ENCODE measurements around the gene ANKLE2. TPM values are rescaled to one million over a fixed set of nuclear protein-coding genes. Genes with fewer than 3 reads are reported as not detected.
"Not testable (repeated sequence)": the region's sequence is repeated elsewhere in the genome, so short reads cannot be mapped to it uniquely, and the experiment has no call there.

Gene ANKLE2
- 32.8 TPM for polyA plus RNA-seq (2013, experiment 1 of 2)
- polyA plus RNA-seq (2013, experiment 2 of 2) = 33.6 TPM

GRCh38 chr12:132761032-132761920 lies at the start of gene ANKLE2:
Gene ANKLE2, minus strand, starts transcription at chr12:132761832. Its CDS starts 34 bp downstream, at chr12:132761798.
- H2BK5ac ChIP-seq (ENCODE audit: low read depth, low read length, poor library complexity, severe bottlenecking) = peak within 1 kb of the TSS; percentile 99
- peak within 1 kb of the TSS; percentile 95 to 97 for H3K4ac ChIP-seq (ENCODE audit: low read depth in 1 of 2, low read length in 2 of 2)
- H3K27me3 ChIP-seq (ENCODE audit: control insufficient read depth in 1 of 2, insufficient read depth in 1 of 2, low read length in 2 of 2) = no peaks in the 10 kb centered on the region
- peak; percentile 88 for DNase-seq
- peak within 1 kb of the TSS; percentile 95 for H4K8ac ChIP-seq (ENCODE audit: low read length)
- WGBS = under 1% methylated on average over 48 of the region's 97 CpGs
- H3K9me3 ChIP-seq (ENCODE audit: control insufficient read depth, low read length) = no peaks in the 10 kb centered on the region
- peak within 1 kb of the TSS; percentile 99 for H3K27ac ChIP-seq (ENCODE audit: low read length, poor library complexity, severe bottlenecking)
- peaks cover 6% of the 10 kb centered on the region for H3K79me1 ChIP-seq (replicated peaks; ENCODE audit: low read length, poor library complexity, severe bottlenecking)
- H3K36me3 ChIP-seq (ENCODE audit: control insufficient read depth in 1 of 2, insufficient read depth in 2 of 2, low read depth in 1 of 2, low read length in 2 of 2) = peaks cover 21 to 29% of the 10 kb centered on the region in 2 experiments
- H3K4me1 ChIP-seq (ENCODE audit: control insufficient read depth, insufficient read depth, low read depth, low read length) = peaks cover 11% of the 10 kb centered on the region
- peak within 1 kb of the TSS in 1 of 2 experiments; percentile 49 for H2BK12ac ChIP-seq (ENCODE audit: low read length in 2 of 2)
- peak within 1 kb of the TSS; percentile 48 for H2BK15ac ChIP-seq (ENCODE audit: low read depth, poor library complexity, severe bottlenecking)
- peak within 1 kb of the TSS; percentile 79 to 96 for H3K23ac ChIP-seq (ENCODE audit: low read length in 2 of 2)
- H3K4me3 ChIP-seq (ENCODE audit: insufficient read depth in 1 of 2, low read depth in 1 of 2, low read length in 2 of 2) = peak within 1 kb of the TSS; percentile 92 to 96
- H4K91ac ChIP-seq (ENCODE audit: low read length) = peak within 1 kb of the TSS; percentile 93
- H3K14ac ChIP-seq (ENCODE audit: low read length in 2 of 2) = peak within 1 kb of the TSS; percentile 55 to 74
- H2AFZ ChIP-seq (ENCODE audit: low read depth, low read length) = peak within 1 kb of the TSS; percentile 62
- peak within 1 kb of the TSS; percentile 97 for H3K4me2 ChIP-seq (ENCODE audit: low read length, poor library complexity, severe bottlenecking)
- H2AK5ac ChIP-seq (ENCODE audit: low read length, severe bottlenecking) = peak within 1 kb of the TSS; percentile 95
- peak within 1 kb of the TSS; percentile 100 for H2BK120ac ChIP-seq (ENCODE audit: low read depth, low read length)
- H3K9ac ChIP-seq (ENCODE audit: low read length) = peak within 1 kb of the TSS; percentile 98
- peak within 1 kb of the TSS; percentile 95 to 96 for H3K18ac ChIP-seq (ENCODE audit: low read depth in 1 of 2, low read length in 2 of 2)

GRCh38 chr12:132809391-132809790 lies 47.8 kb upstream of the ANKLE2 start:
- not testable (repeated sequence) for H3K27me3 ChIP-seq (ENCODE audit: control insufficient read depth in 1 of 2, insufficient read depth in 1 of 2, low read length in 2 of 2); H4K91ac ChIP-seq (ENCODE audit: low read length)
- 73% methylated on average over 9 of the region's 13 CpGs for WGBS

DNA sequence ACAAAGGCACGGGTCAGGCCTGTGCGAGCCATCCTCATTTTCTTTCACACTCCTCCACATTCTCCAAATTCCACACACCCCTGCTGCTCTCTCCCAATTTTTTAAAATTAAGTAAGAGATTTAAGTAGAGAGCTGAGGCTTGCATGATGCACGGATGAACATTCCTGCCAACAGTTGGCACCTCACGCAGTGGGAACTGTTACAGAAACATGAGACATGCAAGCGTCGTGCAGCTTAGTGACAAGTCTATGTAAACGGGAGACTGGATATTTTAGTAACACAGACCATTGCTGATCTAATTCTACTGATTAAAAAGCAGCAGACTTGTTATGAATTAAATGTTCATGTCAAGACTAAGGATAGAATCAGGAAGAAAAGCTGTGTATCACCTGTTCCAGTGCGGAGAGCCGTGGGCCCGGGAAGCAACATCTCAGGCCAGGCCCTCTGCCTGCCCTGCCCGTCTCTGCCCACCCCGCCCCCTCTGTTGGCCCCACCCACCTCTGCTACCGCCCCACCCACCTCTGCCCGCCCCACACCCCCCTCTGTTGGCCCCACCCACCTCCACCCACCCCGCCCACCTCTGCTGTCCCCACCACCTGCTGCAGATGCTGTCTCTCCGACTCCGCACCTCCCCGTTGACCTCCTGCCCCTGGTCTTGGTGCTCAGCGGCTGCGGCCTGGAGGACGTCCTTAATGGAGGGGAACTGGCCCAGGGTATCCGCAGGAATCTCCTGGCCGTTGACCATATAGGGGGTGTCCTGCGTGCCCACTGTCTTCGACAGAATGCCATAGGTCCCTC lies 45.9 kb upstream of the ANKLE2 start:
- Histone ChIP-seq H3K4ac (ENCODE audit: low read depth in 1 of 2, low read length in 2 of 2) (no peak overlapping the region), H3K9ac (ENCODE audit: low read length) (no peak overlapping the region), H2BK15ac (ENCODE audit: low read depth, poor library complexity, severe bottlenecking) (no peak overlapping the region), H4K91ac (ENCODE audit: low read length) (no peak overlapping the region), H3K9me3 (ENCODE audit: control insufficient read depth, low read length) (no peaks in the 10 kb centered on the region), H3K27ac (ENCODE audit: low read length, poor library complexity, severe bottlenecking) (no peak overlapping the region), H3K36me3 (ENCODE audit: control insufficient read depth in 1 of 2, insufficient read depth in 2 of 2, low read depth in 1 of 2, low read length in 2 of 2) (peaks cover 79 to 86% of the 10 kb centered on the region in 2 experiments), H3K79me1 (replicated peaks; ENCODE audit: low read length, poor library complexity, severe bottlenecking) (peaks cover 15% of the 10 kb centered on the region), H3K23ac (ENCODE audit: low read length in 2 of 2) (no peak overlapping the region), H2BK12ac (ENCODE audit: low read length in 2 of 2) (no peak overlapping the region), H2BK5ac (ENCODE audit: low read depth, low read length, poor library complexity, severe bottlenecking) (no peak overlapping the region), H2AFZ (ENCODE audit: low read depth, low read length) (no peak overlapping the region), H3K4me3 (ENCODE audit: insufficient read depth in 1 of 2, low read depth in 1 of 2, low read length in 2 of 2) (no peak overlapping the region), H4K8ac (ENCODE audit: low read length) (no peak overlapping the region), H3K14ac (ENCODE audit: low read length in 2 of 2) (peak overlapping the region in 1 of 2 experiments; percentile 10), H2AK5ac (ENCODE audit: low read length, severe bottlenecking) (no peak overlapping the region), H3K27me3 (ENCODE audit: control insufficient read depth in 1 of 2, insufficient read depth in 1 of 2, low read length in 2 of 2) (no peaks in the 10 kb centered on the region), H2BK120ac (ENCODE audit: low read depth, low read length) (no peak overlapping the region), H3K4me2 (ENCODE audit: low read length, poor library complexity, severe bottlenecking) (no peak overlapping the region), H3K4me1 (ENCODE audit: control insufficient read depth, insufficient read depth, low read depth, low read length) (peaks cover 4% of the 10 kb centered on the region), H3K18ac (ENCODE audit: low read depth in 1 of 2, low read length in 2 of 2) (no peak overlapping the region)
- DNase-seq = no peak
- WGBS = 85% methylated on average over 21 of the region's 25 CpGs

More at GRCh38 chr12:132809391-132809790, 47.8 kb upstream of the ANKLE2 start:
- not testable (repeated sequence) for H3K4ac ChIP-seq (ENCODE audit: low read depth in 1 of 2, low read length in 2 of 2); H2BK5ac ChIP-seq (ENCODE audit: low read depth, low read length, poor library complexity, severe bottlenecking); H2AFZ ChIP-seq (ENCODE audit: low read depth, low read length); H2AK5ac ChIP-seq (ENCODE audit: low read length, severe bottlenecking); H4K8ac ChIP-seq (ENCODE audit: low read length); H3K23ac ChIP-seq (ENCODE audit: low read length in 2 of 2); H3K9ac ChIP-seq (ENCODE audit: low read length); H3K18ac ChIP-seq (ENCODE audit: low read depth in 1 of 2, low read length in 2 of 2); H2BK15ac ChIP-seq (ENCODE audit: low read depth, poor library complexity, severe bottlenecking); H3K27ac ChIP-seq (ENCODE audit: low read length, poor library complexity, severe bottlenecking); H3K4me1 ChIP-seq (ENCODE audit: control insufficient read depth, insufficient read depth, low read depth, low read length); H3K4me3 ChIP-seq (ENCODE audit: insufficient read depth in 1 of 2, low read depth in 1 of 2, low read length in 2 of 2); H3K4me2 ChIP-seq (ENCODE audit: low read length, poor library complexity, severe bottlenecking); H3K9me3 ChIP-seq (ENCODE audit: control insufficient read depth, low read length); H3K14ac ChIP-seq (ENCODE audit: low read length in 2 of 2); H2BK120ac ChIP-seq (ENCODE audit: low read depth, low read length); H2BK12ac ChIP-seq (ENCODE audit: low read length in 2 of 2)
- Histone ChIP-seq H3K36me3 (ENCODE audit: control insufficient read depth in 1 of 2, insufficient read depth in 2 of 2, low read depth in 1 of 2, low read length in 2 of 2) (peaks cover 78 to 86% of the 10 kb centered on the region in 2 experiments), H3K79me1 (replicated peaks; ENCODE audit: low read length, poor library complexity, severe bottlenecking) (peaks cover 20% of the 10 kb centered on the region)
- peak; percentile 43 for DNase-seq

DNA sequence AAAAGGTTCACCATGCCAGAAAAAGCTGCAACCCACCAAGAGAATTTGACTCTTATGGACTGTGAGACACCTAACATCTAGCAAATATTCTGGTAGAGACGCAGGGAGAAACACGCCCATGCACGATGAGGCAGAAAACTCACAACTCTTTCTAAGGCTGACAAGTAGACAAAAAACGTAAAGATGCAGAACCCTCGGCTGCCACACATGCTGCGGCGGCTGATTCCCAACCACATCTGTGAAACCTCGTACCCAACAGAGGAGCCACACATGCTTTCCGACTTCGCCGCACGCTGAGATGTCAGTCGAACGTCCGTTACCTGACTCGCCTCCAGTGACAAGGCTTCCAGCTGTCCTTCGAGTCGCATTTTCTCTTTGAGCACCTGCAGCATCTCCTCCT lies 45.2 kb upstream of the ANKLE2 start:
- Histone ChIP-seq H2BK15ac (ENCODE audit: low read depth, poor library complexity, severe bottlenecking) (no peak overlapping the region), H3K36me3 (ENCODE audit: control insufficient read depth in 1 of 2, insufficient read depth in 2 of 2, low read depth in 1 of 2, low read length in 2 of 2) (peaks cover 79 to 87% of the 10 kb centered on the region in 2 experiments), H2BK120ac (ENCODE audit: low read depth, low read length) (no peak overlapping the region), H3K9ac (ENCODE audit: low read length) (no peak overlapping the region), H4K91ac (ENCODE audit: low read length) (no peak overlapping the region), H2BK5ac (ENCODE audit: low read depth, low read length, poor library complexity, severe bottlenecking) (no peak overlapping the region), H3K4ac (ENCODE audit: low read depth in 1 of 2, low read length in 2 of 2) (no peak overlapping the region), H2AK5ac (ENCODE audit: low read length, severe bottlenecking) (no peak overlapping the region), H4K8ac (ENCODE audit: low read length) (no peak overlapping the region), H3K79me1 (replicated peaks; ENCODE audit: low read length, poor library complexity, severe bottlenecking) (peaks cover 15% of the 10 kb centered on the region), H3K18ac (ENCODE audit: low read depth in 1 of 2, low read length in 2 of 2) (no peak overlapping the region), H2AFZ (ENCODE audit: low read depth, low read length) (no peak overlapping the region), H2BK12ac (ENCODE audit: low read length in 2 of 2) (no peak overlapping the region), H3K4me3 (ENCODE audit: insufficient read depth in 1 of 2, low read depth in 1 of 2, low read length in 2 of 2) (no peak overlapping the region), H3K14ac (ENCODE audit: low read length in 2 of 2) (no peak overlapping the region), H3K23ac (ENCODE audit: low read length in 2 of 2) (no peak overlapping the region), H3K27me3 (ENCODE audit: control insufficient read depth in 1 of 2, insufficient read depth in 1 of 2, low read length in 2 of 2) (no peaks in the 10 kb centered on the region), H3K9me3 (ENCODE audit: control insufficient read depth, low read length) (no peaks in the 10 kb centered on the region), H3K4me1 (ENCODE audit: control insufficient read depth, insufficient read depth, low read depth, low read length) (peaks cover 4% of the 10 kb centered on the region), H3K4me2 (ENCODE audit: low read length, poor library complexity, severe bottlenecking) (no peak overlapping the region), H3K27ac (ENCODE audit: low read length, poor library complexity, severe bottlenecking) (no peak overlapping the region)
- WGBS = 99% methylated on average over 18 of the region's 18 CpGs
- DNase-seq = no peak
